GM11168 (cell line): ENCODE measurements around the gene ZFP1.

Experiments used
- in situ Hi-C: fragments of 300-500 bp; cut with MboI; formaldehyde crosslinking; loops from one replicate; pipeline ENCODE4 v1.12.0; 2022; ENCODE audit warnings: low sequenced_read_pairs; ENCODE audit not compliant: unreplicated experiment

ZFP1 gene

GRCh38 chr16:75143941-75144340 lies 4.4 kb upstream of the ZFP1 start:
- in situ Hi-C loops = no loop called here

- in situ Hi-C loops = no loop called here
Measured at GRCh38 chr16:75147968-75148310, 385 bp upstream of the ZFP1 start.

GRCh38 chr16:75151798-75152197 lies 3.5 kb downstream of the ZFP1 start:
- in situ Hi-C loops = no loop called here

- in situ Hi-C loops = no loop called here
Measured at GRCh38 chr16:75152635-75153034, 4.3 kb downstream of the ZFP1 start.

- in situ Hi-C loops = no loop called here
Measured at GRCh38 chr16:75160386-75160785, 12.1 kb downstream of the ZFP1 start.

GRCh38 chr16:75169899-75170405 lies 21.6 kb downstream of the ZFP1 start:
- in situ Hi-C loops = no loop called here

GRCh38 chr16:75172578-75172977 lies 24.3 kb downstream of the ZFP1 start:
- in situ Hi-C loops = no loop called here

- in situ Hi-C loops = no loop called here
Measured at GRCh38 chr16:75175074-75175473, 26.8 kb downstream of the ZFP1 start.

- in situ Hi-C loops = no loop called here
Measured at GRCh38 chr16:75176926-75177325, 28.6 kb downstream of the ZFP1 start.

- in situ Hi-C loops = no loop called here
Measured at GRCh38 chr16:75179208-75179607, 30.9 kb downstream of the ZFP1 start.

- in situ Hi-C loops = no loop called here
Measured at GRCh38 chr16:75181630-75182029, 33.3 kb downstream of the ZFP1 start.

- in situ Hi-C loops = no loop called here
Measured at GRCh38 chr16:75188832-75189477, 40.6 kb downstream of the ZFP1 start.

GRCh38 chr16:75189638-75190245 lies 41.4 kb downstream of the ZFP1 start:
- in situ Hi-C loops = no loop called here

- in situ Hi-C loops = no loop called here
Measured at GRCh38 chr16:75192606-75193264, 44.4 kb downstream of the ZFP1 start.

- in situ Hi-C loops = no loop called here
Measured at GRCh38 chr16:75193265-75193650, 44.9 kb downstream of the ZFP1 start.

GRCh38 chr16:75193730-75194444 lies 45.6 kb downstream of the ZFP1 start:
- in situ Hi-C loops = no loop called here

GRCh38 chr16:75195811-75196790 lies 47.8 kb downstream of the ZFP1 start:
- in situ Hi-C loops = no loop called here

- in situ Hi-C loops = no loop called here
Measured at GRCh38 chr16:75196836-75197235, 48.5 kb downstream of the ZFP1 start.

- in situ Hi-C loops = no loop called here
Measured at GRCh38 chr16:75197522-75198134, 49.3 kb downstream of the ZFP1 start.
